GM12878 (cell line): ENCODE results near the gene GTF3C1. TPM values are rescaled to one million over a fixed set of nuclear protein-coding genes. Genes with fewer than 3 reads are reported as not detected.

Experiments
- ATAC-seq: fragments of 200-7000 bp; cut with Tn5 transposase; 3 replicates; pipeline ENCODE4 v1.9.1; 2020; ENCODE audit warnings: mild to moderate bottlenecking, moderate library complexity
- BruUV-seq: library from RNA; stranded (reverse); fragments of 400-500 nt; replicated peaks from 2 replicates; lab custom pipeline; 2021; lab: Mats Ljungman, UMichigan
- CTCF ChIA-PET: fragments of 300-600 bp; sonication (Branson Sonifier 250); formaldehyde crosslinking; extraction: SDS; loops from one replicate; lab custom pipeline; 2021; ENCODE audit warnings: inconsistent platforms; lab: Yijun Ruan, JAX
- POLR2A ChIA-PET: fragments of 350-600 bp; formaldehyde crosslinking; extraction: SDS; loops from one replicate; lab custom pipeline; 2021; ENCODE audit warnings: inconsistent platforms; lab: Charles Lee
- RAD21 ChIA-PET: fragments of 300-600 bp; sonication (Branson Sonifier 250); formaldehyde crosslinking; loops from one replicate; lab custom pipeline; 2023; ENCODE audit warnings: antibody characterized with exemption; ENCODE audit not compliant: unreplicated experiment; lab: Charles Lee
- SMC1A ChIA-PET: fragments of 300-600 bp; sonication (Branson Sonifier 250); formaldehyde crosslinking; loops from one replicate; lab custom pipeline; 2023; ENCODE audit not compliant: unreplicated experiment, uncharacterized antibody; lab: Charles Lee
- DNase-seq: peaks from one replicate; pipeline ENCODE4 v3.0.0-alpha.2; 2011; ENCODE audit warnings: low read depth, low spot score
- FAIRE-seq: peaks from 3 replicates; lab custom pipeline; 2011; peaks lifted over from hg19 to GRCh38; lab: Jason Lieb, UNC
- H2AFZ ChIP-seq: 2 replicates; pipeline ENCODE4 v1.6.0; 2011; ENCODE audit warnings: low read depth, low read length, control low read depth; ENCODE audit not compliant: control insufficient read depth
- H3K27ac ChIP-seq: 2 replicates; pipeline ENCODE4 v1.5.1; 2011; ENCODE audit warnings: control low read depth; ENCODE audit not compliant: control insufficient read depth, insufficient read depth
- H3K27me3 ChIP-seq, 2 experiments: replicated peaks in 1 of 2; 2 replicates each; pipeline versions ENCODE4 v1.6.0 to v1.6.1; 2011; ENCODE audit warnings: low read length in 1 of 2; ENCODE audit not compliant: control insufficient read depth in 2 of 2, insufficient read depth in 2 of 2
- H3K36me3 ChIP-seq, 2 experiments: 2 replicates each; pipeline ENCODE4 v1.5.1; 2011; ENCODE audit warnings: low read length in 1 of 2; ENCODE audit not compliant: control insufficient read depth in 2 of 2, insufficient read depth in 2 of 2
- H3K4me1 ChIP-seq: 2 replicates; pipeline ENCODE4 v1.6.1; 2011; ENCODE audit warnings: mild to moderate bottlenecking, low read length, moderate library complexity, mixed read lengths; ENCODE audit not compliant: control insufficient read depth, insufficient read depth
- H3K4me2 ChIP-seq: 2 replicates; pipeline ENCODE4 v1.6.0; 2011; ENCODE audit warnings: control low read depth; ENCODE audit not compliant: control insufficient read depth, insufficient read depth
- H3K4me3 ChIP-seq: fragments of 200-600 bp; sonication (generic); 2 replicates; pipeline ENCODE4 v1.5.1; 2016
- H3K79me2 ChIP-seq: 2 replicates; pipeline ENCODE4 v1.6.0; 2011; ENCODE audit warnings: low read length; ENCODE audit not compliant: control insufficient read depth, insufficient read depth
- H3K9ac ChIP-seq: 2 replicates; pipeline ENCODE4 v1.8.0; 2011; ENCODE audit warnings: low read length, control low read depth, mixed read lengths; ENCODE audit not compliant: control insufficient read depth, insufficient read depth
- H3K9me3 ChIP-seq: replicated peaks from 3 replicates; pipeline ENCODE4 v1.5.1; 2011; ENCODE audit warnings: mild to moderate bottlenecking, low read length; ENCODE audit not compliant: control insufficient read depth, insufficient read depth
- H4K20me1 ChIP-seq: 2 replicates; pipeline ENCODE4 v1.6.0; 2011; ENCODE audit not compliant: control insufficient read depth, insufficient read depth
- CEBPB ChIP-seq, 2 experiments: fragments of 150-350 bp in 1 of 2; IDR thresholded peaks; 2 replicates each; pipeline ENCODE4 v1.6.1; 2012 to 2014; ENCODE audit warnings: low read depth in 2 of 2, low read length in 2 of 2, borderline replicate concordance in 1 of 2, inconsistent platforms in 1 of 2
- CREM ChIP-seq: IDR thresholded peaks from 2 replicates; pipeline ENCODE4 v1.6.1; 2014; ENCODE audit warnings: antibody characterized with exemption, low read depth
- E2F4 ChIP-seq: IDR thresholded peaks from 2 replicates; pipeline ENCODE4 v1.6.1; 2012; ENCODE audit warnings: low read depth, low read length, improper control_type of control experiment
- MAX ChIP-seq: IDR thresholded peaks from 2 replicates; pipeline ENCODE4 v1.6.1; 2012; ENCODE audit warnings: low read depth, low read length, improper control_type of control experiment
- PAX8 ChIP-seq: fragments of 450-650 bp; IDR thresholded peaks from 2 replicates; pipeline ENCODE4 v1.6.1; 2017; ENCODE audit warnings: mild to moderate bottlenecking, moderate library complexity
- POLR2A ChIP-seq: IDR thresholded peaks from 2 replicates; pipeline ENCODE4 v1.6.1; 2011; ENCODE audit warnings: low read depth, mild to moderate bottlenecking, low read length
- POLR2AphosphoS5 ChIP-seq: IDR thresholded peaks from 2 replicates; pipeline ENCODE4 v1.6.1; 2011; ENCODE audit warnings: mild to moderate bottlenecking, low read length, inconsistent platforms
- RFX5 ChIP-seq: IDR thresholded peaks from 2 replicates; pipeline ENCODE4 v1.6.1; 2011; ENCODE audit warnings: low read depth, low read length, improper control_type of control experiment
- SIX5 ChIP-seq: IDR thresholded peaks from 2 replicates; pipeline ENCODE4 v1.6.1; 2011; ENCODE audit warnings: mild to moderate bottlenecking, low read depth, low read length, moderate library complexity; ENCODE audit not compliant: severe bottlenecking
- SMAD5 ChIP-seq: IDR thresholded peaks from 2 replicates; pipeline ENCODE4 v1.6.1; 2016; ENCODE audit warnings: antibody characterized with exemption, low read depth
- SREBF1 ChIP-seq: IDR thresholded peaks from 2 replicates; pipeline ENCODE4 v1.6.1; 2012; ENCODE audit warnings: mild to moderate bottlenecking, low read length
- ZBTB33 ChIP-seq: fragments of 450-650 bp; IDR thresholded peaks from 2 replicates; pipeline ENCODE4 v1.6.1; 2017; ENCODE audit warnings: mild to moderate bottlenecking
- ZBTB4 ChIP-seq: fragments of 450-650 bp; formaldehyde crosslinking; IDR thresholded peaks from 2 replicates; pipeline ENCODE4 v1.4.0; 2022; ENCODE audit warnings: mild to moderate bottlenecking, moderate library complexity
- WGBS: methylation state at CpG from one replicate; pipeline ENCODE4 v1.1.6; 2016; ENCODE audit warnings: low lambda C conversion rate; ENCODE audit not compliant: insufficient replicate concordance, insufficient coverage; ENCODE audit errors: missing lambda C conversion rate; 5-methylcytosine and 5-hydroxymethylcytosine counted together
- in situ Hi-C: fragments of 300-500 bp; cut with MboI; formaldehyde crosslinking; loops from 9 replicates; pipeline ENCODE4 v1.14.3; 2018; ENCODE audit warnings: mixed read lengths
- intact Hi-C: fragments of 100-400 bp; cut with micrococcal nuclease; formaldehyde crosslinking; loops from one replicate; pipeline ENCODE4 v1.14.2; 2022; ENCODE audit not compliant: unreplicated experiment
- polyA plus RNA-seq, 11 experiments: library from polyadenylated mRNA; depleted of rRNA in 4 of 11; unstranded in 6 of 11; stranded (reverse) in 5 of 11; fragments of >200 nt; fragmentation: Nextera tagmentation in 4 of 11; fragmentation: Illumina TruSeq in 1 of 11; extraction: Ambion mirVana in 4 of 11; extraction: Trizol in 1 of 11; gene quantifications; 1 replicate in 1 of 11; 2 replicates in 10 of 11; pipeline versions ENCODE4 v1.2.1 to v1.2.3, GENCODE V29; 2011 to 2016; ENCODE audit warnings: inconsistent platforms in 2 of 11, missing spikeins in 2 of 11, low read depth in 1 of 11
- total RNA-seq, 4 experiments: library from RNA; depleted of rRNA in 3 of 4; stranded (reverse); fragments of >200 nt in 3 of 4; fragmentation: Illumina TruSeq in 1 of 4; extraction: Trizol in 1 of 4; gene quantifications; 2 replicates each; pipeline versions ENCODE4 v1.2.1 to v1.2.3, GENCODE V29; 2013 to 2021

The GTF3C1 gene
- total and polyA plus RNA-seq, 10 of the 15 experiments (the other 5 are each of a cell fraction or from before 2014, with no cell fraction given) = 0.98 to 60.9 (median 34.3) TPM

GRCh38 chr16:27492588-27492979, 57.1 kb downstream of the GTF3C1 start (continued):
- TF ChIP-seq SIX5 (no peak), POLR2AphosphoS5 (no peak), SREBF1 (no peak), E2F4 (no peak), CREM (no peak), POLR2A (no peak)

- SMC1A ChIA-PET = no interaction called here
- CTCF ChIA-PET = no interaction called here
- no TSS peak for BruUV-seq
- ATAC-seq (no peak), FAIRE-seq (no peak), DNase-seq (no peak)
- POLR2A ChIA-PET = no interaction called here
- RAD21 ChIA-PET = no interaction called here
- 97% methylated on average over 16 of the region's 16 CpGs for WGBS
- no peaks in the 10 kb centered on the region for H4K20me1 ChIP-seq
- intact Hi-C loops (no loop called here), in situ Hi-C loops (no loop called here)
- H3K4me3 ChIP-seq = no peak overlapping the region
- H3K79me2 ChIP-seq = no peaks in the 10 kb centered on the region
- no peaks in the 10 kb centered on the region for H3K4me1 ChIP-seq
- H3K9me3 ChIP-seq = no peaks in the 10 kb centered on the region
- H2AFZ ChIP-seq = no peak overlapping the region
- H3K4me2 ChIP-seq = no peak overlapping the region
- peaks cover 17 to 22% of the 10 kb centered on the region in 2 experiments for H3K36me3 ChIP-seq
- no peak overlapping the region for H3K27ac ChIP-seq
- H3K9ac ChIP-seq = no peak overlapping the region
- H3K27me3 ChIP-seq = no peaks in the 10 kb centered on the region
- no peak for TF ChIP-seq CEBPB (IDR thresholded peaks at IDR 0.05; ENCODE audit: borderline replicate concordance in 1 of 2, low read depth in 2 of 2, low read length in 2 of 2)
- TF ChIP-seq ZBTB33 = no peak
- no peak for TF ChIP-seq PAX8
- no peak for TF ChIP-seq MAX
- TF ChIP-seq RFX5 = no peak
- no peak for TF ChIP-seq SMAD5
- no peak for TF ChIP-seq ZBTB4 (CRISPR knock-in tag)
Measured at GRCh38 chr16:27491894-27492587, 57.7 kb downstream of the GTF3C1 start.
